Neural cell (in vitro differentiated cells): ENCODE results near the gene ITM2C. TPM values are rescaled to one million over a fixed set of nuclear protein-coding genes. Genes with fewer than 3 reads are reported as not detected.

ENCODE experiments used
- H2AFZ ChIP-seq: fragments of 200-600, 300-800 bp; sonication (generic), shearing (Covaris generic); 2 replicates; pipeline ENCODE4 v1.6.0; 2014; ENCODE audit warnings: low read depth, mild to moderate bottlenecking, antibody characterized with exemption, low read length, moderate library complexity
- H3F3A ChIP-seq: fragments of 200-600 bp; shearing (Covaris generic); 2 replicates; pipeline ENCODE4 v1.6.1; 2016; ENCODE audit warnings: mild to moderate bottlenecking, moderate library complexity, mixed read lengths, antibody characterized with exemption, low read length; ENCODE audit not compliant: insufficient read depth, poor library complexity, severe bottlenecking
- H3K27ac ChIP-seq: fragments of 200-600, 300-800 bp; sonication (generic), shearing (Covaris generic); 2 replicates; pipeline ENCODE4 v1.5.1; 2014; ENCODE audit warnings: mild to moderate bottlenecking, low read length, moderate library complexity
- H3K27me3 ChIP-seq: fragments of 300-800, 200-600 bp; sonication (generic), shearing (Covaris generic); 2 replicates; pipeline ENCODE4 v1.6.0; 2014; ENCODE audit warnings: mild to moderate bottlenecking, low read depth, low read length, moderate library complexity; ENCODE audit not compliant: insufficient read depth
- H3K36me3 ChIP-seq: fragments of 300-800, 200-600 bp; sonication (generic), shearing (Covaris generic); 2 replicates; pipeline ENCODE4 v1.5.1; 2014; ENCODE audit warnings: mild to moderate bottlenecking, antibody characterized with exemption, low read length, moderate library complexity; ENCODE audit not compliant: insufficient read depth
- H3K4me2 ChIP-seq: fragments of 300-800, 200-600 bp; sonication (generic), shearing (Covaris generic); 2 replicates; pipeline ENCODE4 v1.6.0; 2014; ENCODE audit warnings: mild to moderate bottlenecking, low read length
- H3K4me3 ChIP-seq: fragments of 300-800, 200-600 bp; sonication (generic), shearing (Covaris generic); 2 replicates; pipeline ENCODE4 v1.5.1; 2014; ENCODE audit warnings: mild to moderate bottlenecking, low read length, moderate library complexity
- H3K79me2 ChIP-seq: fragments of 200-600 bp; shearing (Covaris generic); replicated peaks from 2 replicates; pipeline ENCODE4 v1.6.0; 2014; ENCODE audit warnings: mild to moderate bottlenecking, low read length, moderate library complexity; ENCODE audit not compliant: insufficient read depth
- H3K9ac ChIP-seq: fragments of 300-800, 200-600 bp; sonication (generic), shearing (Covaris generic); 2 replicates; pipeline ENCODE4 v1.6.1; 2016; ENCODE audit warnings: mild to moderate bottlenecking, low read length, mixed read lengths
- H3K9me2 ChIP-seq: fragments of 200-600 bp; shearing (Covaris generic); 2 replicates; pipeline ENCODE4 v1.6.1; 2016; ENCODE audit warnings: mild to moderate bottlenecking, low read length, mixed read lengths; ENCODE audit not compliant: insufficient read depth
- H3K9me3 ChIP-seq: fragments of 200-600, 300-800 bp; sonication (generic), shearing (Covaris generic); 2 replicates; pipeline ENCODE4 v1.6.1; 2016; ENCODE audit warnings: mild to moderate bottlenecking, mixed run types, low read length, moderate library complexity, mixed read lengths
- H4K20me1 ChIP-seq: fragments of 200-600 bp; shearing (Covaris generic); 2 replicates; pipeline ENCODE4 v1.6.1; 2016; ENCODE audit warnings: mild to moderate bottlenecking, mixed run types; ENCODE audit not compliant: insufficient read depth
- CTCF ChIP-seq: fragments of 450-650 bp; IDR thresholded peaks from 2 replicates; pipeline ENCODE4 v1.5.1; 2014; ENCODE audit warnings: antibody characterized with exemption, mild to moderate bottlenecking, moderate library complexity; ENCODE audit not compliant: poor library complexity, severe bottlenecking
- EP300 ChIP-seq: fragments of 450-650 bp; conservative IDR thresholded peaks from 2 replicates; pipeline ENCODE4 v1.6.1; 2014; ENCODE audit warnings: antibody characterized with exemption, mild to moderate bottlenecking, moderate library complexity; ENCODE audit not compliant: poor library complexity, severe bottlenecking
- EZH2 ChIP-seq: fragments of 200-600, 300-800 bp; shearing (Covaris generic), sonication (generic); IDR thresholded peaks from 2 replicates; pipeline ENCODE4 v1.6.1; 2014; ENCODE audit warnings: antibody characterized with exemption, low read length, borderline replicate concordance, mild to moderate bottlenecking; ENCODE audit not compliant: insufficient read depth, poor library complexity, severe bottlenecking
- MXI1 ChIP-seq: fragments of 450-650 bp; conservative IDR thresholded peaks from 2 replicates; pipeline ENCODE4 v1.6.1; 2014; ENCODE audit warnings: antibody characterized with exemption, mild to moderate bottlenecking; ENCODE audit not compliant: poor library complexity, severe bottlenecking
- POLR2AphosphoS5 ChIP-seq: IDR thresholded peaks from 2 replicates; pipeline ENCODE4 v1.6.1; 2012
- RAD21 ChIP-seq: fragments of 450-650 bp; conservative IDR thresholded peaks from 2 replicates; pipeline ENCODE4 v1.6.1; 2014; ENCODE audit warnings: antibody characterized with exemption, mild to moderate bottlenecking, moderate library complexity
- REST ChIP-seq: IDR thresholded peaks from 2 replicates; pipeline ENCODE4 v1.6.1; 2012; ENCODE audit warnings: borderline replicate concordance
- SMC3 ChIP-seq: fragments of 450-650 bp; conservative IDR thresholded peaks from 2 replicates; pipeline ENCODE4 v1.6.1; 2014; ENCODE audit warnings: antibody characterized with exemption, mild to moderate bottlenecking, moderate library complexity; ENCODE audit not compliant: poor library complexity
- TAF1 ChIP-seq: IDR thresholded peaks from 2 replicates; pipeline ENCODE4 v1.6.1; 2012; ENCODE audit warnings: low read depth
- polyA plus RNA-seq: library from polyadenylated mRNA; depleted of rRNA; stranded (reverse); fragments of >200 nt; gene quantifications from 2 replicates; pipeline ENCODE4 v1.2.3, GENCODE V29; 2014

ITM2C gene
- polyA plus RNA-seq, 1 donor from 2014 or later: 186 TPM

GRCh38 chr2:230924470-230925341, 60.0 kb downstream of the ITM2C start, which contains the start of gene GPR55:
Gene GPR55, minus strand, starts transcription at chr2:230925242. Its CDS starts 14,280 bp downstream, at chr2:230910962.
- no peak within 1 kb of the TSS for H3K9ac ChIP-seq
- no peak within 1 kb of the TSS for H3K27ac ChIP-seq
- no peak within 1 kb of the TSS for H3K4me3 ChIP-seq
- no peak within 1 kb of the TSS for H3K4me2 ChIP-seq
- H3K79me2 ChIP-seq: no peaks in the 10 kb centered on the region
- TF ChIP-seq SMC3 (no peak), EZH2 (no peak), CTCF (no peak), EP300 (no peak), TAF1 (no peak)
- no peaks in the 10 kb centered on the region for H3F3A ChIP-seq
- no peaks in the 10 kb centered on the region for H3K36me3 ChIP-seq
- no peaks in the 10 kb centered on the region for H4K20me1 ChIP-seq
- no peaks in the 10 kb centered on the region for H3K9me2 ChIP-seq
- no peaks in the 10 kb centered on the region for H3K9me3 ChIP-seq
- H2AFZ ChIP-seq: no peak within 1 kb of the TSS
- H3K27me3 ChIP-seq: no peaks in the 10 kb centered on the region

- Histone ChIP-seq H2AFZ (no peak overlapping the region), H3K36me3 (no peaks in the 10 kb centered on the region), H3K4me2 (no peak overlapping the region), H3K4me3 (no peak overlapping the region), H3K9me3 (no peaks in the 10 kb centered on the region), H3K79me2 (no peaks in the 10 kb centered on the region), H3K27ac (no peak overlapping the region), H3K27me3 (no peaks in the 10 kb centered on the region), H4K20me1 (no peaks in the 10 kb centered on the region), H3K9me2 (no peaks in the 10 kb centered on the region), H3F3A (no peaks in the 10 kb centered on the region), H3K9ac (no peak overlapping the region)
- TF ChIP-seq RAD21 (no peak), EP300 (no peak), TAF1 (no peak), POLR2AphosphoS5 (no peak), SMC3 (no peak), CTCF (no peak), EZH2 (no peak), REST (no peak), MXI1 (no peak)
These were observed 60.7 kb downstream of the ITM2C start for GRCh38 chr2:230925443-230925878.
